Measurements from ENCODE around the gene EIPR1.

EIPR1 gene

DNA sequence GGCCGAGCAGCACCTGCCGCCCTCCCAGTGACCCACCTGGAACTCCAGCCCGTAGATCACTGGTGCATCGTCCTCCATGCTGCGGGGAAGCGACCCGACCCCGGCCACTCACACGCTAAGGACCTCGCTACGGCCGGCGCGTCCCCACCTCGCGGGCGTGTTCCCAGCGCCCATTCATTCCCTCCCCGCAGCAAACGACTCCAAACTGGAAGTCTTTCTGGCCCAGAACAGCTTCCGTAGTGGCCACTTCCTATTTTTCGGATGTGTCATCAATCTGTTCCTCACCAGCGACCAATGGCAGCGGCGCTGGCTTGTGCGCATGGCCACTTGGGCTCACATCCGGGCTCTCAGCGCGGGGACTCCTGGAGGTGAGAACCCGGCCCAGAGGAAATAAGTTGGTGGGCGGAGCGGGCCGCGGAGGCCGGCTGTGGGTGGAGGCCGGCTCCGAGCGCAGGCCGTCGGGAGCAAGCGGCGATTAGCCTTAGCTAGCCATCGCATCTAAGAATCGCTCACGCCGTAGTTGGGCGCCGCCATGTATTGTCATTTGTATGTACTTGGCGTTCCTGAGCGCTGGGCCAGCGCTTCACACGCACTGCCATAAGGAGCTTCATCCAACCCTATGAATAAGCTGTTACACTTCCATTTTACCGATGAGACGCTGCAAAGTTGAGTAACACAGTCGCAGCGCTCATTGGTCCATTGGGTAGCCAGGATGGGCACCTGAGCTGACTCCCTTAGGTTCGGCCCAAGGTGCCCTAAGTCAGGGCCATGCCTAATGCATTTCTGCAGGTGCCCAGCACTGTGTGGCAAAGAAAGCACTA lies at the start of gene EIPR1:
TSS of gene EIPR1 (minus strand) at position 207 of the 821 bp plus-strand sequence. CDS start at position 78, 129 bp downstream.
- no peaks in the 10 kb centered on the region; the same call in 1 of the 2 replicates for H4K20me1 ChIP-seq (ENCODE audit: low read depth, low read length)
- TF ChIP-seq, protein P1, sequence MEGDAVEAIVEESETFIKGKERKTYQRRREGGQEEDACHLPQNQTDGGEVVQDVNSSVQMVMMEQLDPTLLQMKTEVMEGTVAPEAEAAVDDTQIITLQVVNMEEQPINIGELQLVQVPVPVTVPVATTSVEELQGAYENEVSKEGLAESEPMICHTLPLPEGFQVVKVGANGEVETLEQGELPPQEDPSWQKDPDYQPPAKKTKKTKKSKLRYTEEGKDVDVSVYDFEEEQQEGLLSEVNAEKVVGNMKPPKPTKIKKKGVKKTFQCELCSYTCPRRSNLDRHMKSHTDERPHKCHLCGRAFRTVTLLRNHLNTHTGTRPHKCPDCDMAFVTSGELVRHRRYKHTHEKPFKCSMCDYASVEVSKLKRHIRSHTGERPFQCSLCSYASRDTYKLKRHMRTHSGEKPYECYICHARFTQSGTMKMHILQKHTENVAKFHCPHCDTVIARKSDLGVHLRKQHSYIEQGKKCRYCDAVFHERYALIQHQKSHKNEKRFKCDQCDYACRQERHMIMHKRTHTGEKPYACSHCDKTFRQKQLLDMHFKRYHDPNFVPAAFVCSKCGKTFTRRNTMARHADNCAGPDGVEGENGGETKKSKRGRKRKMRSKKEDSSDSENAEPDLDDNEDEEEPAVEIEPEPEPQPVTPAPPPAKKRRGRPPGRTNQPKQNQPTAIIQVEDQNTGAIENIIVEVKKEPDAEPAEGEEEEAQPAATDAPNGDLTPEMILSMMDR (IDR thresholded peaks at IDR 0.05; ENCODE audit: insufficient read depth, low read length, poor library complexity, severe bottlenecking), result no peak
- TF ChIP-seq EZH2phosphoT487 (conservative IDR thresholded peaks at IDR 0.05; ENCODE audit: low read length), result no peak
- peak within 1 kb of the TSS; percentile 78 for H3K4me3 ChIP-seq (ENCODE audit: insufficient read depth, low read length, poor library complexity, severe bottlenecking)
- H3K9me2 ChIP-seq (replicated peaks; ENCODE audit: insufficient read depth, low read length), result no peaks in the 10 kb centered on the region
- H3K79me2 ChIP-seq (ENCODE audit: insufficient read depth, low read length), result peaks cover 50% of the 10 kb centered on the region
- H3K27me3 ChIP-seq (ENCODE audit: low read length), result no peaks in the 10 kb centered on the region
- H3K36me3 ChIP-seq (ENCODE audit: low read length), result peaks cover 5% of the 10 kb centered on the region
- peak within 1 kb of the TSS; percentile 71 for H3K27ac ChIP-seq (ENCODE audit: low read depth, low read length)
- H3K9me3 ChIP-seq (ENCODE audit: insufficient read depth, low read length), result no peaks in the 10 kb centered on the region
- H3K9ac ChIP-seq (ENCODE audit: low read length), result peak within 1 kb of the TSS; percentile 76
- H2AFZ ChIP-seq (ENCODE audit: low read depth, low read length, severe bottlenecking), result peak within 1 kb of the TSS; percentile 68
- H3K4me2 ChIP-seq (ENCODE audit: low read depth, low read length, poor library complexity, severe bottlenecking), result peak within 1 kb of the TSS; percentile 89
- no peaks in the 10 kb centered on the region; the same call in 1 of the 2 replicates for H3F3A ChIP-seq (ENCODE audit: insufficient read depth)

DNA sequence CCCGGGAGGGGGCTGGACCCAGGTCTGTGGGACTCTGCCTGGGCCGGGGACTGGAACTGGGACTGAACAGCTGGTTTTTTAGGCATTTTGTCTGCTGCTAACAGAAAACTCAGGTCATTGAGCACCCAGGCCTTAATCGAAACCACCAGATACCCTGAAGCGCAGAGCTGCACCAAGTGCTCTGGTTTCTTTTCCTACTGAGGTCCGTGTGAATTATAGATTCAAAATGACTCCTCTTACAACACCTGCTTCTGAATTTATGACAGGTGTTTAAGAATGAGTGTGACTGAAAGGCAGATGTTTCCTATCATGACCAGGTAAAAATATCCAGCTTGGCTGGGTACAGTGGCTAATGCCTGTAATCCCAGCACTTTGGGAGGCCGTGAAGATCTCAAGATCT lies 49.7 kb upstream of the EIPR1 start:
- Histone ChIP-seq H3K9me3 (ENCODE audit: insufficient read depth, low read length) (no peaks in the 10 kb centered on the region), H3K4me3 (ENCODE audit: insufficient read depth, low read length, poor library complexity, severe bottlenecking) (no peak overlapping the region), H3K27me3 (ENCODE audit: low read length) (no peaks in the 10 kb centered on the region), H3K4me2 (ENCODE audit: low read depth, low read length, poor library complexity, severe bottlenecking) (no peak overlapping the region), H3K9ac (ENCODE audit: low read length) (no peak overlapping the region), H3K79me2 (ENCODE audit: insufficient read depth, low read length) (no peaks in the 10 kb centered on the region), H3F3A (ENCODE audit: insufficient read depth) (no peaks in the 10 kb centered on the region), H3K36me3 (ENCODE audit: low read length) (peaks cover 5% of the 10 kb centered on the region; the same call in 1 of the 2 replicates), H4K20me1 (ENCODE audit: low read depth, low read length) (no peaks in the 10 kb centered on the region), H3K9me2 (replicated peaks; ENCODE audit: insufficient read depth, low read length) (no peaks in the 10 kb centered on the region), H2AFZ (ENCODE audit: low read depth, low read length, severe bottlenecking) (no peak overlapping the region), H3K27ac (ENCODE audit: low read depth, low read length) (no peak overlapping the region)
- no peak for TF ChIP-seq EZH2phosphoT487 (conservative IDR thresholded peaks at IDR 0.05; ENCODE audit: low read length)
- TF ChIP-seq, protein P1 (IDR thresholded peaks at IDR 0.05; ENCODE audit: insufficient read depth, low read length, poor library complexity, severe bottlenecking), result no peak

DNA sequence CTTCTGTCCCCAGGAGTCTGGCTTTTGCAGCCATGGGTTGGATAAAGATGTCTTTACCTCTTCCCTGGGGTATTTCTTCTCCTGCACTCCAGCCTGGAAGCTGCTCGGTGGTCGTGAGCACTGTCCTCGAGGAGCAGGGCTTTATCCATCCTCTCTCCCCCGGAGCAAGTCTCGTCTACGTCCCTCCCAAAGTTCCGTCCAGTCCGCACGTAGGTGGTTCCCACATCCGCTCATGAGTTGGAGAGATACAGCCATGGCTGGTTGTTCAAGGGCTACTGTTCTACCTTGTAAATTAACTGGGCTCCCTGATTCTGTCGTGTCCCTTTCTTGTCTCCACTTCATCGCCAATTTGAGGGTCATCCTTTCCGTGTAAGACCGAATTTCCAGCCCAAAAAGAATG lies 49.0 kb upstream of the EIPR1 start:
- Histone ChIP-seq H3K27me3 (ENCODE audit: low read length) (no peaks in the 10 kb centered on the region), H3K4me3 (ENCODE audit: insufficient read depth, low read length, poor library complexity, severe bottlenecking) (no peak overlapping the region), H3F3A (ENCODE audit: insufficient read depth) (no peaks in the 10 kb centered on the region), H3K4me2 (ENCODE audit: low read depth, low read length, poor library complexity, severe bottlenecking) (no peak overlapping the region), H3K9ac (ENCODE audit: low read length) (no peak overlapping the region), H3K36me3 (ENCODE audit: low read length) (peaks cover 5% of the 10 kb centered on the region; the same call in 1 of the 2 replicates), H3K9me3 (ENCODE audit: insufficient read depth, low read length) (no peaks in the 10 kb centered on the region), H3K9me2 (replicated peaks; ENCODE audit: insufficient read depth, low read length) (no peaks in the 10 kb centered on the region), H2AFZ (ENCODE audit: low read depth, low read length, severe bottlenecking) (no peak overlapping the region), H3K79me2 (ENCODE audit: insufficient read depth, low read length) (no peaks in the 10 kb centered on the region), H4K20me1 (ENCODE audit: low read depth, low read length) (no peaks in the 10 kb centered on the region), H3K27ac (ENCODE audit: low read depth, low read length) (no peak overlapping the region)
- no peak for TF ChIP-seq EZH2phosphoT487 (conservative IDR thresholded peaks at IDR 0.05; ENCODE audit: low read length)
- TF ChIP-seq, protein P1 (IDR thresholded peaks at IDR 0.05; ENCODE audit: insufficient read depth, low read length, poor library complexity, severe bottlenecking), result no peak
